GM19023 (cell line): ENCODE measurements around the gene CXorf66.
"Not testable (repeated sequence)": the region's sequence is repeated elsewhere in the genome, so short reads cannot be mapped to it uniquely, and the experiment has no call there.

Source experiments
- ATAC-seq: cut with Tn5 transposase; IDR thresholded peaks from one replicate; pipeline ENCODE4 v1.9.1; 2021; ENCODE audit warnings: mild to moderate bottlenecking, moderate library complexity; ENCODE audit not compliant: unreplicated experiment

The CXorf66 gene

GRCh38 chrX:139930401-139930800 is 34.9 kb downstream of the CXorf66 start:
- ATAC-seq, result no peak

DNA sequence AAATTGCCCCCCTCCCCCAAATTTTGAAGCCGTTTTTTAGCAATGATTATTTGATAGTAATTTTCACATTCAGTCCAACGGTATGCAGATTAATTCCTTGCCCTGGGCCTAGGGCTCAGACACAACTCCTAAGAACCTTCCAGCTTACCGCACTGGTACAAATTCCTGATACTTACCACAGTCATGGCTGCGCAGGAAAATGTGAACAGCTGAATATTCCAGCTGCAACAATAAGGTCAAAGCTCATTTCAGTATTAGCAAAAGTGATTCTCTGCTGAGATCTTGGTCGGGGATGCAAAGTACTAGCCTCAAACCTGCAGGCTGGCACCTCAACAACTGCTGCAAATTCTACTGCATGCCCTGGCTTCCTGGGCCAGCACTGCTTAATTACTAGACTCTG is 35.4 kb downstream of the CXorf66 start:
- no peak for ATAC-seq

DNA sequence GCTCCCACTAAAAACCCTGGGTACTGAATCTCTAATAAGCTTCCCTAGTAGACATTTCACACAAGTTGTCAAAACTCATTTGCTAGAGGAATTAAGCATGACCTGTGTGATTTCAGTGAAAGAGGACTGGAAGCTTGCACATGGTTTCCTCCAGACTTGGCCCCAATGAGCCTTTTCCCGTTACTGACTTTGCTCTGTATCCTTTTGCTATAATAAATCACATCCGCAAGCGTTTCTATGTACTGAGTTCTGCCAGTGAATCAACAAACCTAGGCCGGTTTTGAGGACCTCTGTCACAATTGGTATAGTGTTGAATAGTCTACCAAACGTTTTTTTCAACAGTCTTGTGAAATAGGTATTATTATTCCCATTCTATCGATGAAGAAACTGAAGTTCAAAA is 40.6 kb downstream of the CXorf66 start:
- no peak for ATAC-seq

GRCh38 chrX:139924069-139924695 is 41.1 kb downstream of the CXorf66 start:
- no peak for ATAC-seq

GRCh38 chrX:139921142-139921541 is 44.2 kb downstream of the CXorf66 start:
- not testable (repeated sequence) for ATAC-seq

DNA sequence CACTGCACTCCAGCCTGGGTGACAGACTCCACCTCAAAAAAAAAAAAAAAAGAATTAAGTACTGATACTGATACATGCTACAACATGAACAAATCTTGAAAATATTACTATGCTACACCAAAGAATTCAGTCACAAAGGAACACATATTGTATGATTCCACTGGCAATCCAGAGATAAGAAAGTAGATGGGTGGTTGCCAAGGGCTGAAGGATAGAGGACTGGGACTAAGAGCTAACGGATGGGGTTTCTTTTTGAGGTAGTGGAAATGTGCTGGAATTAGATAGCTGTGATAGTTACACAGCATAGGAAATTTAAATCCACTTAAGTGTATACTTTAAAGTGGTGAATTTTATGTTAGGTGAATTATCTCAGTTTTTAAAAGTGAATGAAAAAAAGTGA is 45.0 kb downstream of the CXorf66 start:
- ATAC-seq, result no peak

- no peak for ATAC-seq
These were observed 50.9 kb downstream of the CXorf66 start for GRCh38 chrX:139914421-139914820.

DNA sequence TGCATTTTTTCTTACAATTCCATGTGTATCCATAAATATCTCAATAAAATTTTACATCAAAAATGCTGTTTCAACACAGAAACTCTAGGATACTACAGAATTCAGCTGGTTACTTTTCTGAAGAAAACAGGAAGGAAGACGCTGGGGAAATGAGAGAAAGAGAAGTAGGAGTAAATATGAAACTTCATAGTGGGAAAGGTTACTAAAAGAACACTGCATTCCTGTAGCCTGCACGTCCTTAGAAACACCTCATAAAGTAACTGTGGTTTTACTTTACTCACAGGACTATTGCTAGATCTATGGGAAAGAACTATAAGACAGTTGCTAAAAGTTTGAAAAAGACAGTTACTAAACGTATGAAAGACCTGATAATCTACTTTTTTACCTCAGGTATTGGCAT is 55.6 kb downstream of the CXorf66 start:
- no peak for ATAC-seq

DNA sequence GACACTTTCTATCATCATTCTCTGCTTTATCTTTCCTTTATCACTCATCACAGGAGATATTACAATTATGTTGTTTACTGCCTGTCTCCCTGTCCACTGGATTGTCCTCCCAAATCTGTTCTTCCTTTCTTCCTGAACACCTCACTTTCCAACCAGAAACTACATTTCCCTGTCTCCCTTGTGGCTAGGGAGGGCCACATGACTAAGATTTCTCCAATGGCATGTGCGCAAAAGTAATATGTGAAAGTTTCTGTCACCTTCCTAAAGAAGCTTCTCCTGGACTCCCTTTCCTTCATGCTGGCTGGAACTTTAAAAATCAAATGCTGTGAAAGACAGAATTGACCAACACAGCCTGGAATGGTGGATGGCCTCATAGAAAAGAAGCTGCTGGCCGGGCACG is 58.2 kb downstream of the CXorf66 start:
- ATAC-seq, result no peak

- no peak for ATAC-seq
These were observed 59.6 kb downstream of the CXorf66 start for GRCh38 chrX:139905743-139906142.
